ENCODE measurements around the gene NFKBIB. TPM values are rescaled to one million over a fixed set of nuclear protein-coding genes. Genes with fewer than 3 reads are reported as not detected.

NFKBIB gene
- total and polyA plus RNA-seq, 2 experiments from 2014 or later, result 24.1 to 29.6 TPM

DNA sequence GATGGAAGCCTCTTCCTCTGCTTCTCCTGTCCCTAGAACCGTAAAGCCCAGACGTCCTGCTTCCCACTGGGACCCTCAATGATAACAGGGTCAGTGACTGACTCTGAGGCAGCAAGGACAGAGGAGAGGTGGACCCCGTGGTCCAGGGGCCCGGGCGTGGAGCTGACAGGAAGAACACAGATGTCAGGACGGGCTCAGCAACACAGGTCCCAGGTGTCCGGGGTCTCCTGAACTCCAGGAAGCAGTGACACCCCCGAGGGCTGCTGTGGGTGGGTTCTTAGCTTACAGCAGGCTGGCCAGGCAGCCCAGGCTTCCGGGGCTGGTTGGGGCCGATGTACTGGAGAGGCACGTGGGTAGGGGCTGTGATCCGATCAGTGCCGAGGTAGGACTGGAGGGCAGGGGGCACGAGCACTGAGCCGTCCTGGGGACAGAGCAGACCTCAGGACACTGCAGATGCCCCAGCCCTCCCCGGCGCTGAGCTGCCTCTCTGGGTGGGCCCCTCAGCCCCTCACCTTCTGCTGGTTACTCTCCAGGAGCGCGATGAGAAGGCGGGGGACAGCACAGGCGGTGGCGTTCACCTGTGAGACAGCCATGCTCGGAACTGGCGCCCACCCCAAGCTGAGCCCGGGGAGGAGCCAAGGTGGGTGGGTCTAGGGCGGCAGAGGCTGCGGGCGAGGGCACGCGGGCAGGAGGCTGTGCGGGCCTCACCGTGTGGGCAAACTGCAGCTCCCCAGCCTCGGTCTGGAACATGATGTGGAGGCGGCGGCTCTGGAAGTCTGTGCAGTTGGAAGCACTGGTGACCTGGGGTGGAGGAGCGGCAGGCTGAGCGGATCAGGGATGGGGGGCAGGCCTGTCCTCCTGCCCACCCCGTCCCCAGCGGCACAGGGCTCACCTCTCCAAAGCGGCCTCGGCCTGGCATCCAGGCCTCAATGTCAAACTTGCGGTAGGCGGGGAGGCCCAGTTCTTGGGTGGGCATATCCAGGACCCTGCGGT lies 15.9 kb downstream of the NFKBIB start:
- H3K4me2 ChIP-seq, result no peak overlapping the region
- no peaks in the 10 kb centered on the region for H3K4me1 ChIP-seq (ENCODE audit: insufficient read depth)
- H3K27ac ChIP-seq, result no peak overlapping the region
- no peaks in the 10 kb centered on the region for H3K36me3 ChIP-seq (replicated peaks; ENCODE audit: insufficient read depth, low read depth)
- H3K27me3 ChIP-seq, result no peaks in the 10 kb centered on the region
- H2AFZ ChIP-seq, result no peak overlapping the region
- WGBS (ENCODE audit: low lambda C conversion rate, missing lambda C conversion rate), result 92% methylated on average over 40 of the region's 44 CpGs
- H3K9me2 ChIP-seq (replicated peaks; ENCODE audit: insufficient read depth), result no peaks in the 10 kb centered on the region
- no peak for DNase-seq (ENCODE audit: low spot score)
- no peaks in the 10 kb centered on the region for H3K9me3 ChIP-seq (ENCODE audit: low read depth)
- no peak overlapping the region for H3K4me3 ChIP-seq
- H4K20me1 ChIP-seq (ENCODE audit: insufficient read depth, poor library complexity, severe bottlenecking), result no peaks in the 10 kb centered on the region
- TF ChIP-seq EZH2phosphoT487 (IDR thresholded peaks at IDR 0.05; ENCODE audit: low read depth, severe bottlenecking, unreplicated experiment), result no peak
- H3K79me2 ChIP-seq, result no peaks in the 10 kb centered on the region

- TF ChIP-seq EZH2phosphoT487 (IDR thresholded peaks at IDR 0.05; ENCODE audit: low read depth, severe bottlenecking, unreplicated experiment), result no peak
- TF ChIP-seq, protein P1, sequence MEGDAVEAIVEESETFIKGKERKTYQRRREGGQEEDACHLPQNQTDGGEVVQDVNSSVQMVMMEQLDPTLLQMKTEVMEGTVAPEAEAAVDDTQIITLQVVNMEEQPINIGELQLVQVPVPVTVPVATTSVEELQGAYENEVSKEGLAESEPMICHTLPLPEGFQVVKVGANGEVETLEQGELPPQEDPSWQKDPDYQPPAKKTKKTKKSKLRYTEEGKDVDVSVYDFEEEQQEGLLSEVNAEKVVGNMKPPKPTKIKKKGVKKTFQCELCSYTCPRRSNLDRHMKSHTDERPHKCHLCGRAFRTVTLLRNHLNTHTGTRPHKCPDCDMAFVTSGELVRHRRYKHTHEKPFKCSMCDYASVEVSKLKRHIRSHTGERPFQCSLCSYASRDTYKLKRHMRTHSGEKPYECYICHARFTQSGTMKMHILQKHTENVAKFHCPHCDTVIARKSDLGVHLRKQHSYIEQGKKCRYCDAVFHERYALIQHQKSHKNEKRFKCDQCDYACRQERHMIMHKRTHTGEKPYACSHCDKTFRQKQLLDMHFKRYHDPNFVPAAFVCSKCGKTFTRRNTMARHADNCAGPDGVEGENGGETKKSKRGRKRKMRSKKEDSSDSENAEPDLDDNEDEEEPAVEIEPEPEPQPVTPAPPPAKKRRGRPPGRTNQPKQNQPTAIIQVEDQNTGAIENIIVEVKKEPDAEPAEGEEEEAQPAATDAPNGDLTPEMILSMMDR (IDR thresholded peaks at IDR 0.05; ENCODE audit: poor library complexity), result no peak
- TF ChIP-seq EZH2 (IDR thresholded peaks at IDR 0.05; ENCODE audit: borderline replicate concordance), result no peak
- 87% methylated on average over 5 of the region's 9 CpGs for WGBS (ENCODE audit: low lambda C conversion rate, missing lambda C conversion rate)
- Histone ChIP-seq H3K27ac (no peak overlapping the region), H3K9me2 (replicated peaks; ENCODE audit: insufficient read depth) (no peaks in the 10 kb centered on the region), H3K4me3 (no peak overlapping the region), H4K20me1 (ENCODE audit: insufficient read depth, poor library complexity, severe bottlenecking) (no peaks in the 10 kb centered on the region), H3K79me2 (no peaks in the 10 kb centered on the region), H3K4me1 (ENCODE audit: insufficient read depth) (no peaks in the 10 kb centered on the region), H2AFZ (no peak overlapping the region), H3K36me3 (replicated peaks; ENCODE audit: insufficient read depth, low read depth) (no peaks in the 10 kb centered on the region), H3K4me2 (no peak overlapping the region), H3K27me3 (no peaks in the 10 kb centered on the region), H3K9me3 (ENCODE audit: low read depth) (no peaks in the 10 kb centered on the region)
- no peak for DNase-seq (ENCODE audit: low spot score)
These were observed 17.7 kb downstream of the NFKBIB start for GRCh38 chr19:38917516-38917915.

DNA sequence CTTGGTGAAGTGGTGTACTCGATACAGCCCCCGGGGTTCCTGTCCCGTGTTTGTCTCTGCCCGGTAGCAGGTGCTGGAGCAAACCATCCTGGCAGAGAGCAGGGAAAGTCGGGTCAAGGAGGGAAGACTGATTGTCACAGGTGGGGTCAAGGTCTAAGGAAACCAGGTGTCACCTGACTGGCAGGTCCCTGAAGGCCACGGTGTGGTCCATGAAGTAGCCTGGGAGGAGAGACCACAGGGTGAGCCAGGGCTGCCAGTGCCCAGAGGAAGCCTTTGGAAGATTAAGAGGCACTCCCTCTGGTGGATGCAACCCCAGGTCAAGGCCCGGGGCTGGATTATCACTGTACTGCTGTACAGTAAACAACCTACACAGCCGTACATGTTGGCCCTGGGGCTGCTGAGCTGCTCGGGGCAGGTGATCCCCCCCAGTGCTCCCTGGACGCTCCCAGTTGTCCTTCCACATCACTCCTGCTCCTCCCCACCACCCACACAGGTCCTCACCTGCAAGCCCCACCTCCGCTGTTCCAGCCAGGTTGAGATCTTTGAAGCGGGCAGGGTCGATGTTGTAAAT lies 18.2 kb downstream of the NFKBIB start:
- no peak for TF ChIP-seq EZH2phosphoT487 (IDR thresholded peaks at IDR 0.05; ENCODE audit: low read depth, severe bottlenecking, unreplicated experiment)
- no peak for TF ChIP-seq EZH2 (IDR thresholded peaks at IDR 0.05; ENCODE audit: borderline replicate concordance)
- TF ChIP-seq, protein P1 (IDR thresholded peaks at IDR 0.05; ENCODE audit: poor library complexity), result peak; percentile 21
- no peaks in the 10 kb centered on the region for H4K20me1 ChIP-seq (ENCODE audit: insufficient read depth, poor library complexity, severe bottlenecking)
- no peak overlapping the region for H3K27ac ChIP-seq
- no peaks in the 10 kb centered on the region for H3K4me1 ChIP-seq (ENCODE audit: insufficient read depth)
- WGBS (ENCODE audit: low lambda C conversion rate, missing lambda C conversion rate), result 79% methylated on average over 13 of the region's 13 CpGs
- DNase-seq (ENCODE audit: low spot score), result peak; percentile 43
- H2AFZ ChIP-seq, result no peak overlapping the region
- no peaks in the 10 kb centered on the region for H3K36me3 ChIP-seq (replicated peaks; ENCODE audit: insufficient read depth, low read depth)
- no peaks in the 10 kb centered on the region for H3K27me3 ChIP-seq
- no peak overlapping the region for H3K4me3 ChIP-seq
- no peaks in the 10 kb centered on the region for H3K9me3 ChIP-seq (ENCODE audit: low read depth)
- H3K9me2 ChIP-seq (replicated peaks; ENCODE audit: insufficient read depth), result no peaks in the 10 kb centered on the region
- no peaks in the 10 kb centered on the region for H3K79me2 ChIP-seq
- no peak overlapping the region for H3K4me2 ChIP-seq

GRCh38 chr19:38918526-38918925 lies 18.8 kb downstream of the NFKBIB start:
- WGBS (ENCODE audit: low lambda C conversion rate, missing lambda C conversion rate), result 87% methylated on average over 10 of the region's 10 CpGs
- Histone ChIP-seq H3K36me3 (replicated peaks; ENCODE audit: insufficient read depth, low read depth) (no peaks in the 10 kb centered on the region), H3K4me2 (no peak overlapping the region)

More at GRCh38 chr19:38918526-38918925, 18.8 kb downstream of the NFKBIB start:
- H3K27me3 ChIP-seq, result no peaks in the 10 kb centered on the region
- no peaks in the 10 kb centered on the region for H3K9me3 ChIP-seq (ENCODE audit: low read depth)
- H3K4me3 ChIP-seq, result no peak overlapping the region
- no peaks in the 10 kb centered on the region for H4K20me1 ChIP-seq (ENCODE audit: insufficient read depth, poor library complexity, severe bottlenecking)
- H3K4me1 ChIP-seq (ENCODE audit: insufficient read depth), result no peaks in the 10 kb centered on the region
- TF ChIP-seq EZH2 (IDR thresholded peaks at IDR 0.05; ENCODE audit: borderline replicate concordance) (no peak), EZH2phosphoT487 (IDR thresholded peaks at IDR 0.05; ENCODE audit: low read depth, severe bottlenecking, unreplicated experiment) (no peak)
- TF ChIP-seq, protein P1 (IDR thresholded peaks at IDR 0.05; ENCODE audit: poor library complexity), result no peak
- no peaks in the 10 kb centered on the region for H3K9me2 ChIP-seq (replicated peaks; ENCODE audit: insufficient read depth)
- no peak overlapping the region for H2AFZ ChIP-seq
- no peaks in the 10 kb centered on the region for H3K79me2 ChIP-seq
- no peak overlapping the region for H3K27ac ChIP-seq
- DNase-seq (ENCODE audit: low spot score), result no peak

Data from hepatocyte (in vitro differentiated cells).